ENCODE measurements around the gene SORCS2. TPM values are rescaled to one million over a fixed set of nuclear protein-coding genes. Genes with fewer than 3 reads are reported as not detected.

The SORCS2 gene
- polyA plus RNA-seq, 3 donors = 0.46 to 0.55 TPM; not detected in 1

DNA sequence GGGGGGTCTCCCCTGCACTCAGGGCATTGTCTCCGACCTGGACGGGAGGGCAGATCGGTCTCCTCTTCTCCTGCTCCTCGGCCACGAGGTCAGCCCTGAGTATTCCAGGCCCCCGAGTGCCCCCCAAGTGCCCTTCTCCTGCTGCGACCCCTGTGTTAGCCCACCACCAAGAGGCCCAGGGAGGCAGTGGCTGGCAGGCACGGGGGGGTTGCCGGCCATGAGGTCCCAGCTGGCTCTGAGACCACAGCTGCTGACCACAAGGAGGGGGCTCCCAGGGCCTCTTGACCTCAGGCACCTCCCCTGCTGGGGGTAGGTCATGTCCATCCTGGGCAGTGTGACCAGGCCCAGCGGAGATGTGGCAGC is 428.5 kb downstream of the SORCS2 start:
- Histone ChIP-seq H3K4me3 (replicated peaks in 1 of 3; ENCODE audit: low read depth in 2 of 3, low read length in 3 of 3) (no peak overlapping the region), H3K9me3 (replicated peaks in 1 of 2; ENCODE audit: control insufficient read depth in 1 of 2, insufficient read depth in 1 of 2, low read length in 2 of 2) (no peaks in the 10 kb centered on the region), H3K27ac (ENCODE audit: low read depth in 1 of 2, low read length in 2 of 2) (no peak overlapping the region), H3K4me1 (ENCODE audit: control insufficient read depth in 1 of 2, insufficient read depth in 2 of 2, low read length in 2 of 2) (no peaks in the 10 kb centered on the region), H3K36me3 (replicated peaks in 1 of 2; ENCODE audit: control insufficient read depth in 1 of 2, insufficient read depth in 2 of 2, low read length in 2 of 2) (no peaks in the 10 kb centered on the region), H2AFZ (ENCODE audit: insufficient read depth, low read depth, low read length, poor library complexity, severe bottlenecking) (no peak overlapping the region), H4K20me1 (ENCODE audit: insufficient read depth, low read length) (no peaks in the 10 kb centered on the region), H3K79me2 (ENCODE audit: insufficient read depth, low read length) (no peaks in the 10 kb centered on the region), H3K27me3 (ENCODE audit: control insufficient read depth in 2 of 2, insufficient read depth in 2 of 2, low read length in 2 of 2) (no peaks in the 10 kb centered on the region), H3K9ac (ENCODE audit: insufficient read depth, low read length, poor library complexity, severe bottlenecking) (no peak overlapping the region), H3K4me2 (replicated peaks; ENCODE audit: extremely low read depth, low read length, poor library complexity, severe bottlenecking) (no peak overlapping the region)
- no peak for TF ChIP-seq CTCF (IDR thresholded peaks at IDR 0.05)
- Mint-ChIP-seq H3K27ac (no peak overlapping the region), H3K9me3 (peaks cover 0 to 3% (median 0%) of the 10 kb centered on the region in 7 donors), H3K4me1 (peaks cover 7% of the 10 kb centered on the region), H3K4me3 (no peak overlapping the region), H3K36me3 (no peaks in the 10 kb centered on the region), H3K27me3 (ENCODE audit: low read depth in 3 of 3) (peaks cover 5 to 18% (median 12%) of the 10 kb centered on the region in 3 donors)
- intact Hi-C loops (cut with micrococcal nuclease) = no loop called here
- DNase-seq = no peak
- 70% methylated on average over 9 of the region's 10 CpGs for WGBS (ENCODE audit: insufficient coverage)

DNA sequence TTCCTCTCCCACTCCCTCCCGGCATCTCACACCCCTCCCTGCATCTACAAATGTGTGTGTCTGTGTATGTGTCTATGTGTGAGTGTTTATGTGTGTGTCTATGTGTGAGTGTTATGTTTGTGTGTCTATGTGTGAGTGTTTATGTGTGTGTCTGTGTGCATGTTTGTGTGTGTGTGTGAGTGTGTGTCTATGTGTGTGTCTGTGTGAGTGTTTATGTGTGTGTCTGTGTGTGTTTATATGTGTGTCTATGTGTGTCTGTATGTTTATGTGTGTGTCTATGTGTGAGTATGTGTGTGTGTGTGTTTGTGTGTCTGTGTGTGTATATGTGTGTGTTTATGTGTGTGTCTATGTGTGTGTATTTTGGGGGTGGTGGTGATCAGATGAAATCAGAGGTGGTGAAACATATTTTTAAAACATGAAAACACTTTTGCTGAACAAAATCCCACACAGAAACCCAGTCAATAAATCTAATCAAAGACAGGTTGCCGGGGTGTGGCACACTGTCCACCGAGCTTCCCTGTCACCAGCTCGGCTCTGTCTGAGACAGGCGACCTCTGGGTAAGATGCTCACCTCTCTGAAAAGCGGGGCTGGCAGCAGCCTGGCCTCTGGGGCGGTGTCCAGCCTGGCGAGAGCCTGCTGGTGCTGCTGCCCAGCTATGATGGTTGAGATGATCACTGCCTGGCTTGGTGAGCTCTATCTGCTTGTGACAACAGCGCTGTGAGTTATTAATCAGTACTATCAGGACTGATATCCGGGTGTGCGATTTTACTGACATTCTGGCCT is 429.1 kb downstream of the SORCS2 start:
- no peak overlapping the region for H3K4me3 Mint-ChIP-seq
- Histone ChIP-seq H3K4me1 (ENCODE audit: control insufficient read depth in 1 of 2, insufficient read depth in 2 of 2, low read length in 2 of 2) (no peaks in the 10 kb centered on the region), H3K9ac (ENCODE audit: insufficient read depth, low read length, poor library complexity, severe bottlenecking) (no peak overlapping the region), H3K4me2 (replicated peaks; ENCODE audit: extremely low read depth, low read length, poor library complexity, severe bottlenecking) (no peak overlapping the region), H2AFZ (ENCODE audit: insufficient read depth, low read depth, low read length, poor library complexity, severe bottlenecking) (no peak overlapping the region), H3K27ac (ENCODE audit: low read depth in 1 of 2, low read length in 2 of 2) (no peak overlapping the region), H3K27me3 (ENCODE audit: control insufficient read depth in 2 of 2, insufficient read depth in 2 of 2, low read length in 2 of 2) (no peaks in the 10 kb centered on the region), H4K20me1 (ENCODE audit: insufficient read depth, low read length) (no peaks in the 10 kb centered on the region), H3K36me3 (replicated peaks in 1 of 2; ENCODE audit: control insufficient read depth in 1 of 2, insufficient read depth in 2 of 2, low read length in 2 of 2) (no peaks in the 10 kb centered on the region), H3K4me3 (replicated peaks in 1 of 3; ENCODE audit: low read depth in 2 of 3, low read length in 3 of 3) (no peak overlapping the region), H3K79me2 (ENCODE audit: insufficient read depth, low read length) (no peaks in the 10 kb centered on the region), H3K9me3 (replicated peaks in 1 of 2; ENCODE audit: control insufficient read depth in 1 of 2, insufficient read depth in 1 of 2, low read length in 2 of 2) (no peaks in the 10 kb centered on the region)
- H3K4me1 Mint-ChIP-seq = peaks cover 7% of the 10 kb centered on the region
- peaks cover 5 to 18% (median 9%) of the 10 kb centered on the region in 3 donors for H3K27me3 Mint-ChIP-seq (ENCODE audit: low read depth in 3 of 3)
- intact Hi-C loops (cut with micrococcal nuclease) = no loop called here
- no peak for DNase-seq
- H3K27ac Mint-ChIP-seq = peak overlapping the region in 2 of 7 donors; percentile 1 to 6
- WGBS (ENCODE audit: insufficient coverage) = 84% methylated on average over 10 of the region's 11 CpGs
- H3K36me3 Mint-ChIP-seq = no peaks in the 10 kb centered on the region
- peaks cover 0 to 3% (median 0%) of the 10 kb centered on the region in 7 donors for H3K9me3 Mint-ChIP-seq
- no peak for TF ChIP-seq CTCF (IDR thresholded peaks at IDR 0.05)

Data from CD14-positive monocyte (primary cell).